SH-SY5Y (cell line): ENCODE measurements around the gene CC2D2B.

Experiments used
- GATA2 ChIP-seq: IDR thresholded peaks from 2 replicates; pipeline ENCODE4 v1.6.1; 2011; ENCODE audit warnings: mild to moderate bottlenecking, low read depth, low read length
- GATA3 ChIP-seq: IDR thresholded peaks from 2 replicates; pipeline ENCODE4 v1.6.1; 2011; ENCODE audit warnings: low read depth, mild to moderate bottlenecking, low read length, moderate library complexity

DNA sequence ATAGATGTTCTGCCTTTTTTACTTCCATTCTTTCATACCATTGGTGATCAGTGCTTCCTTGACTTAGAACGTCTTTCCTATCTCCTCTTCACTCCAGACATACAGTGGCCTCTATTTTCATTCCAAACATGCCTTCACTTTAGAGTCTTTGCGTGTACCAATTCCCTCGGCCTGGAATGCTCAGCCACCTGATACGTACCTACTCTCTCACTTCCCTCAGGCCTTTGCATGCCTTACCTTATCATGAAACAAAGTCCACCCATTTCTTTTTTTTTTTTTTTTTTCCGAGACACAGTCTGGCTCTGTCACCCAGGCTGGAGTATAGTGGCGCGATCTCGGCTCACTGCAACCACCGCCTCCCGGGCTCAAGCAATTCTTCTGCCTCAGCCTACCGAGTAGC lies 133.4 kb downstream of the CC2D2B start:
- TF ChIP-seq GATA2 (no peak), GATA3 (no peak)
